ENCODE data around the gene GAL.

Gene GAL

GRCh38 chr11:68683121-68683520 is 1.2 kb upstream of the GAL start:
- DNase-seq = no peak

- no peak for DNase-seq
Measured at GRCh38 chr11:68683536-68684384, 584 bp upstream of the GAL start.

- no peak for DNase-seq
Measured at GRCh38 chr11:68685656-68686380, 1.5 kb downstream of the GAL start.

GRCh38 chr11:68686486-68686885 is 2.1 kb downstream of the GAL start:
- DNase-seq = no peak

- DNase-seq = no peak
Measured at GRCh38 chr11:68687311-68687710, 3.0 kb downstream of the GAL start.

- DNase-seq = no peak
Measured at GRCh38 chr11:68687986-68688385, 3.6 kb downstream of the GAL start.

GRCh38 chr11:68688881-68689280 is 4.5 kb downstream of the GAL start:
- no peak for DNase-seq

- no peak for DNase-seq
Measured at GRCh38 chr11:68689737-68690625, 5.6 kb downstream of the GAL start.

GRCh38 chr11:68690671-68691401 is 6.5 kb downstream of the GAL start:
- DNase-seq = no peak

- DNase-seq = no peak
Measured at GRCh38 chr11:68691402-68691784, 7.0 kb downstream of the GAL start.

GRCh38 chr11:68692115-68692514 is 7.8 kb downstream of the GAL start:
- DNase-seq = no peak

- DNase-seq = no peak
Measured at GRCh38 chr11:68692871-68693483, 8.6 kb downstream of the GAL start.

- DNase-seq = no peak
Measured at GRCh38 chr11:68693484-68693882, 9.1 kb downstream of the GAL start.

GRCh38 chr11:68694431-68695297 is 10.3 kb downstream of the GAL start:
- DNase-seq = no peak

GRCh38 chr11:68695531-68695930 is 11.2 kb downstream of the GAL start:
- no peak for DNase-seq

GRCh38 chr11:68698993-68699392 is 14.6 kb downstream of the GAL start:
- DNase-seq = no peak

- DNase-seq = no peak
Measured at GRCh38 chr11:68704887-68705286, 20.5 kb downstream of the GAL start.

- no peak for DNase-seq
Measured at GRCh38 chr11:68707527-68707926, 23.2 kb downstream of the GAL start.

- DNase-seq = no peak
Measured at GRCh38 chr11:68709062-68709461, 24.7 kb downstream of the GAL start.

GRCh38 chr11:68710409-68710808 is 26.1 kb downstream of the GAL start:
- no peak for DNase-seq

GRCh38 chr11:68711114-68711513 is 26.8 kb downstream of the GAL start:
- no peak for DNase-seq
